Activated CD4-positive, alpha-beta T cell treated with anti-CD3 and anti-CD28 coated beads for 48 hours (primary cell): ENCODE results near the gene WDR37.

ENCODE experiments used
- DNase-seq: peaks from one replicate; pipeline ENCODE4 v3.0.0-alpha.2; 2020

The WDR37 gene

GRCh38 chr10:1172256-1172984 lies 116.2 kb downstream of the WDR37 start:
- no peak for DNase-seq

- no peak for DNase-seq
Observed at GRCh38 chr10:1173091-1173490, 116.9 kb downstream of the WDR37 start.

DNA sequence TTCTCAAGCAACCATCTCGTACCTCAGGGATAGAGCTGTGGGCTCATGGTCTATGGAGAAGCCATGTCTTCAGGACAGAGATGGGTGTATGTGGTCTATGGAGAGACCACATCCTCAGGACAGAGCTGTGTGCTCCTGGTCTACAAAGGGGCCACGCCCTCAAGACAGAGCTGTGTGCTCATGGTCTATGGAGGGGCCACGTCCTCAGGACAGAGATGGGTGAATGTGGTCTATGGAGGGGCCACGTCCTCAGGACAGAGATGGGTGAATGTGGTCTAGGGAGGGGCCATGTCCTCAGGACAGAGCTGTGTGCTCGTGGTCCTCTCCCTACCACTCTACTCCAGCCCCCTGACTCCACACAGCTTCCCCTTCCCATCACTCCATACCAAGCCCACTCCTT lies 117.8 kb downstream of the WDR37 start:
- DNase-seq = no peak

GRCh38 chr10:1175956-1176565 lies 119.9 kb downstream of the WDR37 start:
- no peak for DNase-seq

DNA sequence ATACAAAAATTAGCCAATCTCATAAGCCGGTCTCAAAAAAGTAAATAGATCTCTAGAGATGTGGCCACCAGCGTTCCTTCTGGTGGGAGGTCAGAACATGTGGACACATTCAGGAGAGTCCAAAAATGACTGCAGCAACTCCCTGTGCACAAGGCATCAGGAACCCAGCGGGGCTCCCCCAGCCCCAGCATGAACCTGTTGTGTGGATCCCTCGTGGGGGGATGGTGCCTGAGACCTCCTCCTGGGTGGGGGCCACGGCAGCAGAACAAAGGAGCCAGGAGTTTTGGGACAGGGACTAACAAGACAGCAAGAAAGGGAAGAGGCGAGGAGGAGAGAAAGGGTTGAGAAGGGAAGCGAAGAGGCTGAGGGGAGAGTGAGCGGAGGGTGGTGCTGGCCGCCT lies 121.8 kb downstream of the WDR37 start:
- DNase-seq = no peak

GRCh38 chr10:1178506-1178905 lies 122.3 kb downstream of the WDR37 start:
- DNase-seq = no peak

DNA sequence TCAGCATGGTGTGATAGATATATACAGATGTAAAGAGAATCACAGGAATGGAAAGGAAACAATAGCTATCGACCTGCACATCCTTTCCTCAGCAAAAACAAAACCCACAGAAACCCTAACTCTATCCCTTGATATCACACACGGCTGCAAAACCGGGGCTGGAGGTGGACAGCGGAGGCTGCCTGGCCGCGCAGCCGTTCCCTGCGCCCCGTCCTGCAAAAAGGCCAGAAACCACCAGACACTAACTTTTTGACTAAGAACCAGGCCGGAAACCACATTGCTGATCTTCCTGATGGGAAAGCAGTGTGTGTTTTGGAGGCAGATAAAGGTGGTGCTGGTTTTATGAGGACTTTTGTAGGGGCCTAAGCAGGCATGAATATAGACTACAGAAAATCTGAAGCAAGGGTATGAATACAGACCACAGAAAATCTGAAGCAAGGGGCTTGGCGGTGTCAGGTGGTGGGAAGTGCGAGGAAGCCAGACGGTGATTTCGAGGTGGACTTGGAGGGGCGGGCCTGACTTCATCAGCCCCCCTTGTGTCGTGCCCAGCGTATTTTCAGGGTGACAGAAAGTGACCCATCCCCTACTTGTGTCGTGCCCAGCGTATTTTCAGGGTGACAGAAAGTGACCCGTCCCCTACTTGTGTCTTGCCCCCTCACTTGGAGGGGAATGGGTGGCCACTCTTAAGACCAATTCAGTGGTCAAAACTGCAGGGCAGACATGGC lies 123.3 kb downstream of the WDR37 start:
- DNase-seq = no peak

GRCh38 chr10:1180071-1180730 lies 124.0 kb downstream of the WDR37 start:
- no peak for DNase-seq

DNA sequence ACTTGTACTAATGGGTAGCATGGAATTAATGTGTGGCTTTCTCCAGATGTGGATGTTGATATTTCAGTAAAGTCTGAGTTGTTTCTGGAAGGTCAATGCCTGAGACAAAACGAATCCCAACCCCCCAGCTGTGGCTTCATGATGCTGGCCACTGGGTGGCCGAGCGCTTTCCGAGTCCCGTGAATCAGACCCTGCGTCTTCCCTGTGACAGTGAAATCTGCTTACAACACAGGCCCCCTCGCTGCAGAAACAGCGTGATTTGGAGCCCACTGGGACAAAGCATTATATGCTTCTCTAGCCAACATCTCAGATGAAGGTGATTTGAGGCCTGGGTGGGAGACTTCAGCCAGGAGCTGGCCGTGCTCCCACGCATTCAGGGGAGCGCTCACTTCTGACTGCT lies 124.7 kb downstream of the WDR37 start:
- DNase-seq = no peak
